ENCODE measurements around the gene ARHGAP28.
A peak's percentile ranks its signal among the peaks of the same experiment; 100 is the strongest.
"Not testable (repeated sequence)": the region's sequence is repeated elsewhere in the genome, so short reads cannot be mapped to it uniquely, and the experiment has no call there.

Gene ARHGAP28

GRCh38 chr18:6784046-6784445 is 54.5 kb downstream of the ARHGAP28 start:
- H3K9me3 ChIP-seq (ENCODE audit: control insufficient read depth, low read length): no peaks in the 10 kb centered on the region
- no peak overlapping the region for H3K4me3 ChIP-seq (ENCODE audit: insufficient read depth, low read depth, low read length)
- H3K27me3 ChIP-seq (ENCODE audit: control insufficient read depth, insufficient read depth, low read length, poor library complexity, severe bottlenecking): no peaks in the 10 kb centered on the region
- H3K36me3 ChIP-seq (ENCODE audit: control insufficient read depth, insufficient read depth, low read length): no peaks in the 10 kb centered on the region
- H3K4me1 ChIP-seq (ENCODE audit: control insufficient read depth, insufficient read depth, low read length): peaks cover 21% of the 10 kb centered on the region
- WGBS, 2 experiments: 81 to 82% methylated on average over 6 of the region's 6 CpGs
- no peak overlapping the region for H3K27ac ChIP-seq (ENCODE audit: insufficient read depth, low read depth, low read length, poor library complexity, severe bottlenecking)

- Histone ChIP-seq H3K9me3 (ENCODE audit: control insufficient read depth, low read length) (no peaks in the 10 kb centered on the region), H3K4me3 (ENCODE audit: insufficient read depth, low read depth, low read length) (no peak overlapping the region), H3K27ac (ENCODE audit: insufficient read depth, low read depth, low read length, poor library complexity, severe bottlenecking) (no peak overlapping the region), H3K4me1 (ENCODE audit: control insufficient read depth, insufficient read depth, low read length) (peaks cover 21% of the 10 kb centered on the region), H3K27me3 (ENCODE audit: control insufficient read depth, insufficient read depth, low read length, poor library complexity, severe bottlenecking) (no peaks in the 10 kb centered on the region), H3K36me3 (ENCODE audit: control insufficient read depth, insufficient read depth, low read length) (no peaks in the 10 kb centered on the region)
- WGBS, 2 experiments: 72 to 89% methylated on average over 2 of the region's 2 CpGs
These were observed 55.5 kb downstream of the ARHGAP28 start for GRCh38 chr18:6785001-6785400.

GRCh38 chr18:6785411-6785810 is 55.9 kb downstream of the ARHGAP28 start:
- no peak overlapping the region for H3K27ac ChIP-seq (ENCODE audit: insufficient read depth, low read depth, low read length, poor library complexity, severe bottlenecking)

GRCh38 chr18:6792391-6792790 is 62.9 kb downstream of the ARHGAP28 start:
- 92 to 96% methylated on average over 5 of the region's 5 CpGs for WGBS, 2 experiments

More at GRCh38 chr18:6785411-6785810, 55.9 kb downstream of the ARHGAP28 start:
- peaks cover 21% of the 10 kb centered on the region for H3K4me1 ChIP-seq (ENCODE audit: control insufficient read depth, insufficient read depth, low read length)
- 94% methylated on average over 3 of the region's 3 CpGs for WGBS, 2 experiments
- H3K36me3 ChIP-seq (ENCODE audit: control insufficient read depth, insufficient read depth, low read length): no peaks in the 10 kb centered on the region
- no peak overlapping the region for H3K4me3 ChIP-seq (ENCODE audit: insufficient read depth, low read depth, low read length)
- H3K27me3 ChIP-seq (ENCODE audit: control insufficient read depth, insufficient read depth, low read length, poor library complexity, severe bottlenecking): no peaks in the 10 kb centered on the region
- no peaks in the 10 kb centered on the region for H3K9me3 ChIP-seq (ENCODE audit: control insufficient read depth, low read length)

GRCh38 chr18:6793455-6793854 is 63.9 kb downstream of the ARHGAP28 start:
- Histone ChIP-seq H3K36me3 (ENCODE audit: control insufficient read depth, insufficient read depth, low read length) (no peaks in the 10 kb centered on the region), H3K9me3 (ENCODE audit: control insufficient read depth, low read length) (no peaks in the 10 kb centered on the region), H3K27me3 (ENCODE audit: control insufficient read depth, insufficient read depth, low read length, poor library complexity, severe bottlenecking) (no peaks in the 10 kb centered on the region), H3K4me3 (ENCODE audit: insufficient read depth, low read depth, low read length) (no peak overlapping the region), H3K27ac (ENCODE audit: insufficient read depth, low read depth, low read length, poor library complexity, severe bottlenecking) (no peak overlapping the region), H3K4me1 (ENCODE audit: control insufficient read depth, insufficient read depth, low read length) (no peaks in the 10 kb centered on the region)
- WGBS, 2 experiments: 81 to 87% methylated on average over 3 to 5 of the region's 5 CpGs

More at GRCh38 chr18:6792391-6792790, 62.9 kb downstream of the ARHGAP28 start:
- H3K36me3 ChIP-seq (ENCODE audit: control insufficient read depth, insufficient read depth, low read length): no peaks in the 10 kb centered on the region
- H3K4me3 ChIP-seq (ENCODE audit: insufficient read depth, low read depth, low read length): no peak overlapping the region
- H3K9me3 ChIP-seq (ENCODE audit: control insufficient read depth, low read length): no peaks in the 10 kb centered on the region
- no peak overlapping the region for H3K27ac ChIP-seq (ENCODE audit: insufficient read depth, low read depth, low read length, poor library complexity, severe bottlenecking)
- H3K27me3 ChIP-seq (ENCODE audit: control insufficient read depth, insufficient read depth, low read length, poor library complexity, severe bottlenecking): no peaks in the 10 kb centered on the region
- H3K4me1 ChIP-seq (ENCODE audit: control insufficient read depth, insufficient read depth, low read length): no peaks in the 10 kb centered on the region

- Histone ChIP-seq H3K27ac (ENCODE audit: insufficient read depth, low read depth, low read length, poor library complexity, severe bottlenecking) (no peak overlapping the region), H3K9me3 (ENCODE audit: control insufficient read depth, low read length) (no peaks in the 10 kb centered on the region), H3K4me3 (ENCODE audit: insufficient read depth, low read depth, low read length) (no peak overlapping the region), H3K36me3 (ENCODE audit: control insufficient read depth, insufficient read depth, low read length) (no peaks in the 10 kb centered on the region), H3K27me3 (ENCODE audit: control insufficient read depth, insufficient read depth, low read length, poor library complexity, severe bottlenecking) (no peaks in the 10 kb centered on the region), H3K4me1 (ENCODE audit: control insufficient read depth, insufficient read depth, low read length) (no peaks in the 10 kb centered on the region)
- 100% methylated on average over 2 of the region's 2 CpGs for WGBS, 2 experiments
These were observed 64.5 kb downstream of the ARHGAP28 start for GRCh38 chr18:6793986-6794385.

- Histone ChIP-seq H3K27ac (ENCODE audit: insufficient read depth, low read depth, low read length, poor library complexity, severe bottlenecking) (peak overlapping the region; percentile 55), H3K4me3 (ENCODE audit: insufficient read depth, low read depth, low read length) (no peak overlapping the region), H3K9me3 (ENCODE audit: control insufficient read depth, low read length) (no peaks in the 10 kb centered on the region), H3K36me3 (ENCODE audit: control insufficient read depth, insufficient read depth, low read length) (no peaks in the 10 kb centered on the region), H3K27me3 (ENCODE audit: control insufficient read depth, insufficient read depth, low read length, poor library complexity, severe bottlenecking) (no peaks in the 10 kb centered on the region), H3K4me1 (ENCODE audit: control insufficient read depth, insufficient read depth, low read length) (no peaks in the 10 kb centered on the region)
- 76 to 80% methylated on average over 4 of the region's 4 CpGs for WGBS, 2 experiments
These were observed 65.8 kb downstream of the ARHGAP28 start for GRCh38 chr18:6795307-6795706.

GRCh38 chr18:6796511-6796910 is 67.0 kb downstream of the ARHGAP28 start:
- no peak overlapping the region for H3K27ac ChIP-seq (ENCODE audit: insufficient read depth, low read depth, low read length, poor library complexity, severe bottlenecking)
- H3K9me3 ChIP-seq (ENCODE audit: control insufficient read depth, low read length): no peaks in the 10 kb centered on the region
- H3K4me1 ChIP-seq (ENCODE audit: control insufficient read depth, insufficient read depth, low read length): no peaks in the 10 kb centered on the region
- 92 to 94% methylated on average over 2 of the region's 3 CpGs for WGBS, 2 experiments
- no peak overlapping the region for H3K4me3 ChIP-seq (ENCODE audit: insufficient read depth, low read depth, low read length)
- H3K36me3 ChIP-seq (ENCODE audit: control insufficient read depth, insufficient read depth, low read length): no peaks in the 10 kb centered on the region
- H3K27me3 ChIP-seq (ENCODE audit: control insufficient read depth, insufficient read depth, low read length, poor library complexity, severe bottlenecking): no peaks in the 10 kb centered on the region

GRCh38 chr18:6797171-6797570 is 67.7 kb downstream of the ARHGAP28 start:
- Histone ChIP-seq H3K9me3 (ENCODE audit: control insufficient read depth, low read length) (no peaks in the 10 kb centered on the region), H3K4me3 (ENCODE audit: insufficient read depth, low read depth, low read length) (no peak overlapping the region), H3K27me3 (ENCODE audit: control insufficient read depth, insufficient read depth, low read length, poor library complexity, severe bottlenecking) (no peaks in the 10 kb centered on the region), H3K36me3 (ENCODE audit: control insufficient read depth, insufficient read depth, low read length) (no peaks in the 10 kb centered on the region), H3K27ac (ENCODE audit: insufficient read depth, low read depth, low read length, poor library complexity, severe bottlenecking) (no peak overlapping the region), H3K4me1 (ENCODE audit: control insufficient read depth, insufficient read depth, low read length) (no peaks in the 10 kb centered on the region)
- WGBS, 2 experiments: 91% methylated on average over 5 of the region's 5 CpGs

GRCh38 chr18:6798896-6799295 is 69.4 kb downstream of the ARHGAP28 start:
- WGBS, 2 experiments: 86 to 100% methylated on average over 1 of the region's 1 CpG
- no peaks in the 10 kb centered on the region for H3K27me3 ChIP-seq (ENCODE audit: control insufficient read depth, insufficient read depth, low read length, poor library complexity, severe bottlenecking)

GRCh38 chr18:6800309-6800708 is 70.8 kb downstream of the ARHGAP28 start:
- H3K4me1 ChIP-seq (ENCODE audit: control insufficient read depth, insufficient read depth, low read length); H3K9me3 ChIP-seq (ENCODE audit: control insufficient read depth, low read length); H3K27ac ChIP-seq (ENCODE audit: insufficient read depth, low read depth, low read length, poor library complexity, severe bottlenecking); H3K4me3 ChIP-seq (ENCODE audit: insufficient read depth, low read depth, low read length); H3K27me3 ChIP-seq (ENCODE audit: control insufficient read depth, insufficient read depth, low read length, poor library complexity, severe bottlenecking); H3K36me3 ChIP-seq (ENCODE audit: control insufficient read depth, insufficient read depth, low read length): not testable (repeated sequence)
- WGBS, 2 experiments: 100% methylated on average over 1 of the region's 1 CpG

More at GRCh38 chr18:6798896-6799295, 69.4 kb downstream of the ARHGAP28 start:
- H3K9me3 ChIP-seq (ENCODE audit: control insufficient read depth, low read length): no peaks in the 10 kb centered on the region
- H3K36me3 ChIP-seq (ENCODE audit: control insufficient read depth, insufficient read depth, low read length): no peaks in the 10 kb centered on the region
- no peak overlapping the region for H3K27ac ChIP-seq (ENCODE audit: insufficient read depth, low read depth, low read length, poor library complexity, severe bottlenecking)
- no peak overlapping the region for H3K4me3 ChIP-seq (ENCODE audit: insufficient read depth, low read depth, low read length)
- no peaks in the 10 kb centered on the region for H3K4me1 ChIP-seq (ENCODE audit: control insufficient read depth, insufficient read depth, low read length)
